Measurements from ENCODE around the gene LEPR. TPM values are rescaled to one million over a fixed set of nuclear protein-coding genes. Genes with fewer than 3 reads are reported as not detected.
"Not testable (repeated sequence)": the region's sequence is repeated elsewhere in the genome, so short reads cannot be mapped to it uniquely, and the experiment has no call there.

Gene LEPR
- total RNA-seq, 1 donor from 2014 or later: 3.5 TPM

- intact Hi-C loops (cut with DNase I): no loop called here
- DNase-seq (ENCODE audit: missing footprints): no peak
- ATAC-seq: no peak
Observed at GRCh38 chr1:65429078-65429477, 8.6 kb downstream of the LEPR start.

- DNase-seq (ENCODE audit: missing footprints) (no peak), ATAC-seq (no peak)
- intact Hi-C loops (cut with DNase I): loop anchor here (5.0 kb wide), 2 partner anchors 152 to 257 kb away; no protein-coding TSS in a partner anchor
Observed at GRCh38 chr1:65429806-65430205, 9.3 kb downstream of the LEPR start.

DNA sequence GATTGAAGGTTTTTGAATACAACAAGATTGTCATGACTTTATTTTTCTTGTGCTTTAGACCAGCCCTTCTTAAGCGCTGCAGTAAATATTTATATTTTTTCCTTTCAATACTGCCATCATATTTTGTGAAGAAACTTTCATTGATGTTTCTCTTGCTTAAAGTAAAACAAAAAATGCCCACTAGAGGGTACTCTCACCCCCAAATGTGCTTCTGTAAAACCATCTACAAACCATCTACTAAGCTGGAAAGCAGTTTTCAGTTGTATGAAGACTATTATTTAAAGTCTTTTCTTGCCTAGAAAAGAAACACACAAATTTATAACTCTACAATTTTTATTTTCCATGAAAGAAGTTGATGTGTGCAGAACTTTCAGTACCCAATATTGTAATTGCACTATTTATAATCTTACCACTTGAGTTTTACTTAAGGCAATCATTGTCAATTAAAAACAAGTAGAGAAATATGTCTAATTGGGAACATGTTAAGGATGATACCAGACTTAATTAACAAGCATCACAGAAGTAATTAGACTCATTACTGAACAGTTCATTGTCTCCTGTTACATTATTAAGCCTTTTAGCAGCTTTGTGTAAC is 10.7 kb downstream of the LEPR start:
- intact Hi-C loops (cut with DNase I): loop anchor here (5.0 kb wide), 2 partner anchors 151 to 256 kb away; no protein-coding TSS in a partner anchor
- DNase-seq (ENCODE audit: missing footprints) (no peak), ATAC-seq (no peak)

GRCh38 chr1:65432918-65433317 is 12.4 kb downstream of the LEPR start:
- intact Hi-C loops (cut with DNase I): loop anchor here (5.0 kb wide), 2 partner anchors 149 to 254 kb away; no protein-coding TSS in a partner anchor
- DNase-seq (ENCODE audit: missing footprints) (no peak), ATAC-seq (no peak)

DNA sequence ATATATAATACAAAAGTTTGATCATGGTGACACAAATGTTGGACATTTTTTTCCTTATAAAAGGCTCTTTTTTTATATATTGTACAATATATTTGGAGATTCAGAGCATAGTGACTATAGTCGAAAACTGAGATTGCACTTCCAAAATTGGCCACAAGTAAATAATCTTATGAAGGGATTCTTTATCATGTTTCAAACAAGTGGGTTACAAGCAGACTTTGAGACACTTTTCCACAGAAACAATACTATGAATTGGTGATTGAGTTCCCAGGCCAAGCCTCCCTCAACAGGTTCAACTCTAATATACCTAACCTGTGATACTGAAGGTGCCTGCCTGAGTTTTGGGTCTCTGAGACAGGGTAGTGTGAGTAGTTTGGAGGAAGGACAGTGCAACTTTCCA is 13.8 kb downstream of the LEPR start:
- intact Hi-C loops (cut with DNase I): loop anchor here (5.0 kb wide), 2 partner anchors 148 to 253 kb away; no protein-coding TSS in a partner anchor
- ATAC-seq (no peak), DNase-seq (ENCODE audit: missing footprints) (no peak)

GRCh38 chr1:65434760-65435159 is 14.3 kb downstream of the LEPR start:
- DNase-seq (ENCODE audit: missing footprints) (no peak), ATAC-seq (no peak)
- intact Hi-C loops (cut with DNase I): loop anchor here (5.0 kb wide), 2 partner anchors 148 to 253 kb away; no protein-coding TSS in a partner anchor

GRCh38 chr1:65435987-65436386 is 15.5 kb downstream of the LEPR start:
- no peak for ATAC-seq
- intact Hi-C loops (cut with DNase I): no loop called here

GRCh38 chr1:65437616-65438015 is 17.1 kb downstream of the LEPR start:
- intact Hi-C loops (cut with DNase I): no loop called here
- no peak for ATAC-seq
- no peak for DNase-seq (ENCODE audit: missing footprints)

More at GRCh38 chr1:65435987-65436386, 15.5 kb downstream of the LEPR start:
- DNase-seq (ENCODE audit: missing footprints): no peak

DNA sequence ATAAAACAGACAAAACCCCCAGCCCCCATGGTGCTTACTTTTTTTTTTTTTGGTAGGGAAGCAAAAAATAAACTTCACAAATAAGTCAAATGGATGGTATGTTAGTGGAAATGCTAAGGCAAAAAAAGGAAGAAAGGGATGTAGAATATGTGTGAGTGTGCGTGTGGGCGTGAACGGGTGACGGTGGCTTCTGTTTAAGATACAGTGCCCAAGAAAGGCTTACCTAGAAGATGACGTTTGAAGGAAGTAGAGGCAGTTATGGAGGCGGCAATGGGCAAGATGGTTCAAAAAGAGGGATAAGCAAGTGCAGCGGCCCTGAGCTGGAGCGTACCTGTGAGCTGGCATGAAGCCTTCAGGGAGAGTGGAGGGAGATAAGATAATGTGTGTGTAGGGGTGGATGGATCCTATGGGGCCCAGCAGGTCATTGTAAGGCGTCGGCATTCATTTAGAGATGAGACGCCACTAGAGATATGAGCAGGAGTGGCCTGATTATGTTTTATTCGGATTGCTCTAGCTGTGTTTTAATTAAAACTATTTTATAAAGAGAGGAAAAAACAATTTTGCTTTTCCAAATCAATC is 19.9 kb downstream of the LEPR start:
- ATAC-seq: no peak
- intact Hi-C loops (cut with DNase I): no loop called here
- DNase-seq (ENCODE audit: missing footprints): no peak

DNA sequence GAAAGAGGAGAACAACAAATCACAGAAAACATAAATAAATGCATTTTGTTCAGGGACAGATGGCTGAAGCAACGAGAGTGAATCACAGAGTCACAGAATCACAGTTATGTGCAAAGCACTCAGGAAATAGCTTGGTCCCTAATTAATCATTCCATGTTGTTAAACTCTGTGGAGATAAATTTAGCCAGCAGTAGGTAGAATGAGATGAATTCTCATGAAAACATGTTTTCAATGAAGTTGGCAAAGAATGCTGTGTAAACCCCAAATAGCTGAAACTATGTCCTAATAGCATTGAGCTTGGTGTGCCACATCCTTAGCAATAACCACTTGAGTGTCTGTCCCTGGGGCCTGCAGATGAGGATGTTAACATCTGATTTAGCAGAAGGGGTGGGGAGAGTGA is 20.4 kb downstream of the LEPR start:
- intact Hi-C loops (cut with DNase I): no loop called here
- DNase-seq (ENCODE audit: missing footprints) (no peak), ATAC-seq (no peak)

DNA sequence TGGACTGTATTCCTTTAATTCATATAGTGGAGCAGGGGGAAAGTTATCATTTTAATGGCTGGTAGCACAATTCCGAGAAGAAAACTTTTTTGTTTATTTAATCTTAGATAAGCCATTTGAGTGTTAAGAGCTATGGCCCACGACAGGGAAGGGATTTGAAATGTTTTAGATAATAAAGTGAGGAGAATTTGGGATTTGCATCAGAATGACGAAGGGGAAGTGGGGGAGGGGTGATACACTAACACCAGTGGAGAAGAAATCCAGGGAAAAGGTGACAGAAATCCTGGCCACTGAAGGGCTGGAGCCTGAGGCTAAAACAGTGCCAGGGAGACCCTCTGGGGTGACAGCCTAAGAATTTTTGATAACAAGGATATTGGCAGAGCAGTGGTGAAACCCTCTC is 21.0 kb downstream of the LEPR start:
- intact Hi-C loops (cut with DNase I): no loop called here
- no peak for ATAC-seq

GRCh38 chr1:65442442-65442841 is 22.0 kb downstream of the LEPR start:
- DNase-seq (ENCODE audit: missing footprints) (no peak), ATAC-seq (no peak)
- intact Hi-C loops (cut with DNase I): no loop called here

More for the DNA sequence above, 21.0 kb downstream of the LEPR start:
- DNase-seq (ENCODE audit: missing footprints): no peak

GRCh38 chr1:65443647-65444046 is 23.2 kb downstream of the LEPR start:
- intact Hi-C loops (cut with DNase I): no loop called here
- ATAC-seq (no peak), DNase-seq (ENCODE audit: missing footprints) (no peak)

- intact Hi-C loops (cut with DNase I): no loop called here
- DNase-seq (ENCODE audit: missing footprints): no peak
- ATAC-seq: no peak
Observed at GRCh38 chr1:65444128-65444640, 23.7 kb downstream of the LEPR start.

- intact Hi-C loops (cut with DNase I): no loop called here
- DNase-seq (ENCODE audit: missing footprints) (no peak), ATAC-seq (no peak)
Observed at GRCh38 chr1:65445837-65446236, 25.4 kb downstream of the LEPR start.

DNA sequence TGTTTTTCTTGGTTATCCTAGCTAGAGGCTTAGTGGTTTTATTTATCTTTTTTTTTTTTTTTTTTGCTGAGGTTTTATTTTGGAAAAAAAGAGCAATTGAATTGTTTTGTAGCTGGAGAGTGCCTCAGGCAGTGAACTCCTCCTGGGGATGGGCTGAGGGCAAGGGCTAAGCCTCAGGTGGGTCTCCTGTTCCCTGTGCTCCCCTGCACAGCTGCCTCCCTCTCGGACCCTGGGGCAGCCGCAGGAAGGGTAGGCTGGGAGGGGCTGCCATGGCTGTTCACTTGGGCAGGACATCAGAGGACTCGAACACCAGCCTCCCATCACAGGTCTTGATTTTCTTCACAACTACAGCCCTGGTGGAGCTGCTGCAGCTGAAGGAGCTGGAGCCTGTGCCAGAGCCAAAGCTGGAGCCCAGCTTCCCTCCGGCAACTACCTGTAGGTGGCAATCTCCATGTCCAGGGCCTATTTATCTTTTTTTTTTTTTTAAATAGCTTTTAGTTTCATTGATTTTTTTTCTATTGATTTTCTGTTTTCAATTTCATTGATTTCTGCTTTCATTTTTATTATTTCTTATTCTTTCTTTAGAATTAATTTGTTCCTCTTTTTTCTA is 28.9 kb downstream of the LEPR start:
- intact Hi-C loops (cut with DNase I): no loop called here
- ATAC-seq: no peak
- DNase-seq (ENCODE audit: missing footprints): no peak

- DNase-seq (ENCODE audit: missing footprints); intact Hi-C loops (cut with DNase I): not testable (repeated sequence)
Observed at GRCh38 chr1:65455678-65456077, 35.2 kb downstream of the LEPR start.

GRCh38 chr1:65456481-65456880 is 36.0 kb downstream of the LEPR start:
- DNase-seq (ENCODE audit: missing footprints) (no peak), ATAC-seq (no peak)
- intact Hi-C loops (cut with DNase I): no loop called here

More at GRCh38 chr1:65455678-65456077, 35.2 kb downstream of the LEPR start:
- ATAC-seq: not testable (repeated sequence)

DNA sequence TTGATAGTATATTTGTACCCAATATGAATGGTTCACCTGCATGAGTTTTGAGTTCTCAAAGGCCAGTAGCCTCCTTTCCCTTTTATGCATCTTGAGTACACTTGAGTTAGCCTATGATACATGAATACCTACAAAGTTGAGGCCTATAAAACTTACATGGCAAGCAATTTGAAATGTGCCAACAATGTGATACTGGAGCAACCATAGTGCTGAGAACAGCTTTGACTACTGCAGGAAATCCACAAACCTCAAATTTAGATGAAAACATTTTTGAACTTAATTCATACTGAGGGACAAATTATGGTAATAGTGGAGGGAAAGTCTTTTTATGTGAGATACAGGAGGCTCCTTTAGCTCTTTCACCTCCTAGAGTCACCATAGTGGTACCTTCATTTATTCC is 37.4 kb downstream of the LEPR start:
- ATAC-seq: no peak
- intact Hi-C loops (cut with DNase I): no loop called here
- DNase-seq (ENCODE audit: missing footprints): no peak
